HEK293T (cell line): ENCODE measurements around the gene KIF16B.

Source experiments
- CTBP1 ChIP-seq: fragments of 450-650 bp; IDR thresholded peaks from 2 replicates; pipeline ENCODE4 v1.6.1; 2016; ENCODE audit warnings: borderline replicate concordance
- ELF4 ChIP-seq: fragments of 450-650 bp; IDR thresholded peaks from 2 replicates; pipeline ENCODE4 v1.6.1; 2017; ENCODE audit warnings: antibody characterized with exemption
- FOXA1 ChIP-seq: fragments of 450-650 bp; IDR thresholded peaks from 2 replicates; pipeline ENCODE4 v1.6.1; 2016; ENCODE audit warnings: mild to moderate bottlenecking
- FOXK2 ChIP-seq: fragments of 450-650 bp; IDR thresholded peaks from 2 replicates; pipeline ENCODE4 v1.6.1; 2016; ENCODE audit warnings: mild to moderate bottlenecking
- FOXM1 ChIP-seq: fragments of 450-650 bp; IDR thresholded peaks from 2 replicates; pipeline ENCODE4 v1.6.1; 2017; ENCODE audit warnings: mild to moderate bottlenecking, borderline replicate concordance
- LEF1 ChIP-seq: fragments of 450-650 bp; IDR thresholded peaks from 2 replicates; pipeline ENCODE4 v1.6.1; 2017; ENCODE audit warnings: mild to moderate bottlenecking, borderline replicate concordance
- NFRKB ChIP-seq: fragments of 450-650 bp; IDR thresholded peaks from 2 replicates; pipeline ENCODE4 v1.6.1; 2016; ENCODE audit warnings: mild to moderate bottlenecking, moderate library complexity
- SP1 ChIP-seq: fragments of 450-650 bp; IDR thresholded peaks from 2 replicates; pipeline ENCODE4 v1.6.1; 2017
- SUZ12 ChIP-seq: fragments of 450-650 bp; IDR thresholded peaks from 2 replicates; pipeline ENCODE4 v1.6.1; 2016; ENCODE audit warnings: mild to moderate bottlenecking
- TARDBP ChIP-seq: fragments of 450-650 bp; IDR thresholded peaks from 2 replicates; pipeline ENCODE4 v1.6.1; 2016
- TF ChIP-seq, protein P1 (sequence below): fragments of 450-650 bp; IDR thresholded peaks from 2 replicates; pipeline ENCODE4 v1.6.1; 2016

DNA sequence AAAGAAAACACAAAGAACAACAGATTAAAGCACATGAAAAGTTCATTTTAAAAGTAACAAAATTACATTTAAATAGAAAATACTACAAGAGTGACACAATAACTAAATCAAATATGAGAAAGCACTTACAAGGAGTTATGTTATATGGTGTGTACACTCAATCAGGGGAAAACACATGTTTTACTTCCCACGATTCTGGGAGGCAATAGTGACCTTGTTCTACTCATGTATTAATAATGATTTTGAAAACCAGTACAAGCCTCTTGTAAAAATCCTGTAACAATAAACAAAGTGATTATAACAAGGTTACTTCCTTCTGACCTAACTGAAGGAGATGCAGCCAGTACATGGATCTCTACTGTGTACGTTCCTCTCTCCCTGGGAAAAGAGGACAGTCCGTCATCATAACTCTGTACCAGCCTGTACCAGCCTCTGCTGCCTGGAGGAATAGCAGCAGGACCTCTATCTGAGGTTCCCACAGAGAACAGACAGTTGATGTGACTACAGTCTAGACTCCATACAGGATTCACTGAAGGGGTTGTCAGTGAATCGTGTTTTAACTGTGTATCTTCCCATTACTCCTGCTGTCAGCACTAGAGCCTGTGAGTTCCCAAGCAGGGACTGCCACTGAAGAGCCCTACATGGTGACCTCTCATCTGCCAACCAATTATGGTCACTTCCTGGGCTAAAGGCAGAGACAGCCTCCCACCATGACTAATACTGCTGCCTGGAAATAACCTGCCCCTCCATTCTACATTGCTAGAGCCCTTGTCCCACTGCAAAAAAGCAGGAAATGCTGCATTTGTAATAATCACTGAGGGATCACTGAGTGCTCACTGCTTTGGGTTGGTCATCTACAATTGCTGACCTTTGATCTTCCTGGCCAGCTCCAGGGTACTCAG lies 149.7 kb downstream of the KIF16B start:
- no peak for TF ChIP-seq ELF4
- TF ChIP-seq FOXA1: no peak
- no peak for TF ChIP-seq NFRKB
- TF ChIP-seq SP1: no peak
- TF ChIP-seq SUZ12: no peak
- no peak for TF ChIP-seq FOXK2
- TF ChIP-seq CTBP1: no peak
- no peak for TF ChIP-seq FOXM1
- TF ChIP-seq, protein P1, sequence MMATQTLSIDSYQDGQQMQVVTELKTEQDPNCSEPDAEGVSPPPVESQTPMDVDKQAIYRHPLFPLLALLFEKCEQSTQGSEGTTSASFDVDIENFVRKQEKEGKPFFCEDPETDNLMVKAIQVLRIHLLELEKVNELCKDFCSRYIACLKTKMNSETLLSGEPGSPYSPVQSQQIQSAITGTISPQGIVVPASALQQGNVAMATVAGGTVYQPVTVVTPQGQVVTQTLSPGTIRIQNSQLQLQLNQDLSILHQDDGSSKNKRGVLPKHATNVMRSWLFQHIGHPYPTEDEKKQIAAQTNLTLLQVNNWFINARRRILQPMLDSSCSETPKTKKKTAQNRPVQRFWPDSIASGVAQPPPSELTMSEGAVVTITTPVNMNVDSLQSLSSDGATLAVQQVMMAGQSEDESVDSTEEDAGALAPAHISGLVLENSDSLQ: no peak
- TF ChIP-seq TARDBP: no peak
- TF ChIP-seq LEF1: no peak
